DMS53 treated with DMSO at 0.1 percent for 48 hours (cell line): ENCODE results near the gene ARID5B.

ENCODE experiments used
- DNase-seq: peaks from one replicate; lab custom pipeline; 2025; ENCODE audit not compliant: unreplicated experiment; lab: John Stamatoyannopoulos, UW

ARID5B gene

DNA sequence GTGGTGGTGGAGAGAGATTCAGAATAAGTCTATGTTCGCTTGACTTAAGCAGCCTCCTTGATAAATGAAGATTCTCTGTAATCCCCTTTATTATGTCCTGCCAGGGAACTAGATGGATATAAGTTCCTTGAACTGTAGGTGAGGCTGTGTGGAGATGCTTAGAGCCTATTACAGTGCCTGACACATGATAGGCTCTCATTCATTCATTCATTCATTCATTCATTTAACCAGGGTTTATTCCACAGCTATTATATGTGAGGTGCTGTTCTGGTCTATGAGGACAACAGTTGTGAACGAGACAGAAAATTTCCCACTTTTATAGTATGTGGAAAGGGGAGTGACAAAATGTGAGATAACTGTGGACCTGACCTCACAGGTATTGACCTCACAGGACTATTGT lies 105.6 kb downstream of the ARID5B start:
- DNase-seq: no peak

DNA sequence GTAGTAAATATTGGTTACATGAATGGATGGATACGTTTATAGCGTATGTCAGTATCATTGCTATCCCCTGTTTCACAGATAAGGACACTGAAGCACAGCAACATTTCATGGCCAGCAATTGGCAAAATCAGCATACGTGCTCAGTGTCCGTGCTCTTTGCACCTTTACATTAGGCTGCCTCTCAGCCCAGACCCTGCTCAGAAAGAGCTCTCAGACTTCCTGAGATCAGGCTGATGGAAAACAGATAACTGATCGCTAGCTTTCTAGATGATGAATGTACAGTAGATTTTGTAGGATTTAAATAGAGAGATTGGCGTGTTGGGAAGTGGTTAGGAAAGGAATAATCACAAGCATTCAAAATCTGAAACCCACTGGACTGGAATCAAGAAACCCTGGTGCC lies 106.7 kb downstream of the ARID5B start:
- no peak for DNase-seq

DNA sequence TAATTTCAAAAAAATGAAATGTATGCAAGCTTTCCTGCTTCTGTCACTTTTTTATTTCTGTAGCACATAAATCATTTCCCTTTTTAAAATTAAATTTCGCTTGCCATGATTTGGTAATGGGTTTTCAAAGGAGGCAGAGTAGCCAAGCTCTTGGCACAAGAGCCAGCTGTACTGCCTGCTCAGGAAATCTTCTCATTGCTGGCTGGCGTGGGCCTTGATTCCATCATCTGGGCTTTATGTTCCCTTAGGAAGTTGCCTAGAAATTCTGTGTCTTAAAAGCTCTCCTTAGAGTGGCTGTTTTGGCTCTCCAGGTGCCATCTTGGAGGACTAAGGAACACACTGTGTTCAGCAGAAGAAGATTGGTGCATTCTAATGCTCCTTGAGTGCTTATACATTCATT lies 107.4 kb downstream of the ARID5B start:
- no peak for DNase-seq

DNA sequence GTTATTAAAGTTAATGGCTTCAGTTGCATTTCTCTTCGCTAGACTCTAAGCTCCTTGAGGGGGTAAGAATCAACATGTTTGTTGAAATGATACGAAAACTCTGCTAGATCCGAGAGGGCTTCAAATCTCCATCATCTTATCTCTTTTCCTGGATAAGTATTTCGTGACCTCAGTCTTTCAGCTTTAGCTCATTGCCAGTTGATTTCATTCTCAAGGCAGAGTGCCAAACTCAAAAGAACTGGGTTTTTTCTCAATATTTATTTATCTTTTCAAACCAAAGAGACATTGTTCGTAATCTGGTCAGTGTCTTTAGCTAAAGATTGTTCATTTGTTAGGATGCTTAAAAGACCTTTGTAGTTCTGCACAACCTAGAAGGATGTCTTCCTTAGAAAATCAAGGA lies 108.9 kb downstream of the ARID5B start:
- no peak for DNase-seq

DNA sequence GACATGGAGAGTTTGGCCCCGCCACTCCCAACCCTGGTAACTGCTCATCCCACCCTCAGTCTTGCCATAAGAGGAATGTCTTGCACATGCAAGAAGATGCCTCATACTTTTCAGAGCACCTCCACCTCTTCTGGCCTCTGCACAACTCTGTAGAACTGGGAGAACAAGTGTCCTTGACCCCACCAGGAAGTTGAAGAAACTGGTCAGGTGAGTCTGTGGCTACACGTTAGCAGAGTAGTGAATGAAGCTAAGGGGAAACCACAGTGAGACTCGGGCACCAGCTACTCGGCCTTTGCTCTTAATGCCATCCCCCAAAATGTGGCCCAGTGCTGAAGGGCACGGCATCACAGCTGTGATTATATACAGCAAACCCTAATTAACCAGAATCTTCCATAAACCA lies 110.1 kb downstream of the ARID5B start:
- peak; percentile 52 for DNase-seq

DNA sequence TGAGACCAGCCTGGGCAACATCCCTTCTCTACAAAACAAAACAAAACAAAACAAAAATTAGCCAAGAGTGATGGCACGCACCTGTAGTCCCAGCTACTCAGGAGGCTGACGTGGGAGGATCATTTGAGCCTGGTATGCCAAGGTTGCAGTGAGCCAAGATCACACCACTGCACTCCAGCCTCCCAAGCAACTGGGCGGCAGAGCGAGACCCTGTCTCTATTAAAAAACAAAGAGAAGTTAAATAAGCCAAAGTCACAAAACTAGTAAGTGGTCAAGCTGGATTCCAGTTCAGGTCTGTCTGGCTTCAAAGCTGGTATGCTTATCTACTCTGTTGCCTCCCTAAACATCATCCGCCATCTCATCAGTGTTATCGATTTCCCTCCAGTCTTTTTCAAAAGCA lies 110.8 kb downstream of the ARID5B start:
- DNase-seq: no peak

DNA sequence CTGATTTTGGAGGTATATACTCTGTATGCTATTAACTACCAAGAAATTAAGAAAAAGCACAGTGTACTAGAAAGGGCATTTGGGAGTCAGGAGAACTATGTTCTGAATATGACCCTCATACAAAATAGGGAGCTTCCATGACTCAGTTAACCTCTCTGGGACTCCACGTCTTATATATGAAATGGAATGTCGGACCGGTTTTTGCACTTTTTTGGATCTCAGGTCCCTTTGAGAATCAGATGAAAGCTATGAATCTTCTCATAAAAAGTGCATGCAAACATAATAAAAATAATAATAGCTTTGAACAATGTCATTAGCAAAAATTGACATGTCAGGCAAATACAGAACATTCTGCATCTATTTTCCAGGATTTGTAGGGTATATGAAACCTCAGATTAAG lies 113.0 kb downstream of the ARID5B start:
- no peak for DNase-seq

DNA sequence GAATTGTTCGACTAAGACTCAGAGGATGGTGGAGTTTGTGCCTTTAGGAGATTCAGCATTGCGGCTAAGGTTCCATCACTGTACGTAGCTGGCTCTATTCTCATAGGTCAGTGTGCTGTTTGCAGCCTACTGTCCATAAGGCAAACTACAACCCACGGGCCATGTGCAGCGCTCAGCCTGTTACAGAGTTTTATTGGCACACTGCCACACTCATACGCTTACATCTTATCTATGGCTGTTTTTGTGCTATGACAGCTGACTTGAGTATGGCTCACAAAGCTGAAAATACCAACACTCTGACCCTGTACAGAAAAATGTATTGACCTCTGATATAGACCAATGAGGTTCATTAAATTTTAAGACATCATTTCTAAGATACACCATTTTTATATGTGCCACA lies 114.5 kb downstream of the ARID5B start:
- DNase-seq: no peak

DNA sequence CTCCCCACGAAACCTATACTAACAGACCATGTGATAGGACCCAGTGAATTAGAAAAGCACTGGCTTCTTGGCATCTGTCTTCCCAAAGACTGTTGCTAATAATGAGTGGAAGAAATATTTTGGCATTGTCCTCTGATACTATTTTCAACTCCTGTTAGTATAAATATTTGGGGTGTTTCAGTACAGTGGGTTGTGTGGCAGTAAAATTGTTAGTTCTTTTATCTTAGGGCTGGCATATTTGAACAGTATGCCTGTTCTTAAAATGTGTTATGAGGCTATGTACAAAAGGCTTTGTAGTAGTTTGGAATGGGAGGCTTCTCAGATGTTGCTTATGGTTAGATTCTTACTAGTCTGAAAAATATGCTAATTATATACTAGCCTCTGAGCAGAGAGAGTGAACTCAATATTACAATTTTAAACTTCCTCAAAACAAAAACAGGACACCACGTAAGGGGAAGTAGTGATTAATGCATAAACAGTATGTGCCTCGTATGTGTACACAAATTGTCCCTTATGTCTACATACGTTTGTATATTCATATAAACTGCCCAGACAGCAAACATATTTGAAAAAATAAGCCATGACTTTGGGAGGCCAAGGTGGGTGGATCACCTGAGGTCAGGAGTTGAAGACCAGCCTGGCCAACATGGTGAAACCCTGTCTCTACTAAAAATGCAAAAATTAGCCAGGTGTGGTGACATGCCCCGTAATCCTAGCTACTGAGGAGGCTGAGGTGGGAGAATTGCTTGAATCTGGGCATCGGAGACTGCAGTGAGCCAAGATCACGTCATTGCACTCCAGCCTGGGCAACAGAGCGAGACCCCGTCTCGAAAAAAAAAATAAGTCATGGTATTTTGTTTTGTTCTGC lies 115.4 kb downstream of the ARID5B start:
- DNase-seq: no peak

DNA sequence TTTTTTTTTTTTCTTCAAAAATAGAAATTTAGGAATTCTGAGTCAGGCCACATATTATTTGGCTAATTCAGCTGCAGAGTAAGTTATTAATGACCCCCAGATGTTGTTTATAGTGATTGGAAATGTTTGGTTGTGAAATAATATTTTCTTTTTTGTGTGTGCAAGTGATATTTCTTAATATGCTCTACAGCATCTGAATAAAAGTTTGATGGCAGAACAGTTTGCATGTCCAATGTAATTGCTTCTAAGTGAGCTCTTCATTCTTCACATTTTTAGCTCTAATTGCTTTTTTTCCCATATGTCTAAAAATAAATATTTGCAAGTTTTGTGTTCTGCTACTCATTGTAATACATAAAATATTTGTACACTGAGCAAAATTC lies 116.0 kb downstream of the ARID5B start:
- no peak for DNase-seq

DNA sequence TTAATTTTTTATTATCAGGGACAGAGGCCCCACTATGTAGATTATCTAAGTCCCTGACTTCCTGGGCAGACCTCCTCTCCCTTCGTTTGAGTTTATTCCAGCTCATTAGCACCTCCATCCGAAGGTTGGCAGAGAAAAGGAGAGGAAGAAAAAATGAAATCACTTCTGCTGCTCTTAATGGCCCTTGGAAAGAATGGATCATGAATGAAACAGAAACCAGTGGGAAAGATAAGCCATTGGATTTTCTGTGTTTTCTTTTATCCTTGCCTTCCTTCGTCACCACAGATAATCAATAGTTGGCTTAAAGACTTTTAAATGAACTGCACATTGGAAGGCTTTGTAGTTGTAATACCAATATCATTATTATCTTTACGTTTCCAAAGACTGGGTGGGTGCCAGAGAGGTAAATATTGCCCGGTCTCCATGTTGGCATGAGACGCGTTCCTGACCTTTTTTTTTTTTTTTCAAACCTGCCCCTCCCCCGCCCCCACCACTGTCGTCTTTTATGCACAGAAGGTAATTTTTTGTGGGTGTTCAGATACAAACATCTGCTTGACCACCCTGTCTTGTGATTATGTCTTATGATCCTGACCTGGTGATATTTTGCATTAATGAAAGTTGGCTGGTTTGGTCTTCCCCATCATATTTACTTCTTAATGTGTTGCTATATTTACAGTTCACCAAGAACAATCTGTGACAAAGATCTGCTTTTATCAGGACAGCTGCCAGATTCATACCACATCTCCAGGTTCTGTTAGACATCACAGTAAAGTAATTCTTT lies 116.8 kb downstream of the ARID5B start:
- DNase-seq: no peak

DNA sequence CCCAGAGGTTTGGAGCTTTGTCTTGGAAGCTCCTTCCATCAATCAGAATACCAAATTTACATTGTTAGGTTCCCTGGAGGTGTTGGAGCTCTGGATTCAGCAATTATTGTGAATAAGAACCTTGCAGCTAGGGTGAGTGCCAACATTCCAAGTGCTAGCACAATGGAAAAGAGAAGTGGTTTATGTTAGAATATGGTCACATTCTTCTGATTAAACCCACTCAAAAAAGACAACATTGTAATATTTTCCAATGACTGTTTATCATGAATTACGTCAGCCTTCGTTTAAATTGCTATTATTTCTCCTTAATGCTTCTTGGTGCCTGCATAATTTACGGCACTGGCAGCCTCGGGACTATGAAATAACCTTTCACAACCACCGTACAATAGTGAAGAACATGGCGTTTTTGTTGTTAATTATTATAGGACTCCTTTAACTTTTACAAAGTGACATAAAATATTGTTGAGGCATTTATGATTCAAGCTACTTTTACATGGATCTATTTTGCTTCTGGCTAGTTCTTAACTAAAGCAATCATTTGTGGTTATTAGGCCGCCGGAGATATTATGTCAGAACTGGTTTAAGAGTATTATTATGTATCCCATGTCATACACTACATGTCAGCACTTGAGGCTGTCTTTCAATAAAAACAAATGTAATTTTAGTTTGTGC lies 117.7 kb downstream of the ARID5B start:
- no peak for DNase-seq

DNA sequence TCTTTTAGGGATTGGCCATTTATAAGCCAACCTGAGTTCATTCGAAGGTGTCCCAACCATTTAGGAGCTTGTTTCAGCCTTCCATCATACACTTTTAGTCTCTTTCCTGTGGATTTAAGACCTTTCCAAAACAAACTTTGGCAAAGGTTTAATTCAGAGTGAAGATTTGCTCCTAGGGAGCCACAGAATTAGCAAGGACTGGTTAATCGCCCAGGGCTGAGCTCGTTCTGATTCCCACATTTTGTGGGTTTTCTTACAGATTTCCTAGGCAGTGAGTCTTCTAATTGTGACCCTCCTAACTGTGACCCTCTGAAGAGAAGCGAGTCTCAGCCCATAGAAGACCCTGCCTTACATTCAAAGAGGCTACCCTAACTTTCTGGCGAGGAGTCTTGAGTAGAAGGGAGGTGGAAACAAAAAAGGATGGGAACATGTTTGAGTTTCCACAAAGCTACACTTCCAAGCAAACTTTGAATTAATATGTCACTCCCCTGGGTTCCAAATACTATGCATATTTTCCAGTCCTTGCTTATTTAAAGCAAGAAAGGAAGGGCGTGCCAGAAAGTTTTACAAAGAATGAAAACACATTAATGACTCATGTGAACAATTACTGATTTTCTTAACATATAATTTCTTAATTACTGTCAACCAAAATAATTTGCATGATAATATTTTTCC lies 118.3 kb downstream of the ARID5B start:
- no peak for DNase-seq

DNA sequence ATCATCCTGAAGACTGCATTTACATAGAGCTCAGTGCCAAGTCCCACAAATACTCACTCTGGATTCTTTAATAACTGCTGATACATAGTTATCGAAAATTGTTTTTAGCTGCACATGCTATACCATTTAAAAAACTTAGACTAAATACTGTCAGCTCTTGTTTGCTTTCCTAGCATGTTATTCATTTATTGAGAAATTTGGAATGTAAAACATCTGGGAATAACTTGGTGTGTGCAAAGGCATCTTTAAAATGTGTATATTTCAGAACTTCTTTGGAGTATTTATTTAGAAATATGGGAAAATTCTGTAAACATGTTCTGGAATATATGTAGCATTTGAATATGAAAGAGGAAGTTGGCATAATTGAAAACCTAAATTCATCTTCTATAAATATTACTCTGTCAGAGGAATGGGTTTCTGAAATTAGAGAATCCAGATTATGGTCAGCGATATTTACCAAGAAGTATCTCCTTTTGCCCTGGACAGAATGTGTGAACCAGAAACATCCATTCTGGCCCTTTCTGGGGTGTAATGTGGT lies 119.7 kb downstream of the ARID5B start:
- no peak for DNase-seq

DNA sequence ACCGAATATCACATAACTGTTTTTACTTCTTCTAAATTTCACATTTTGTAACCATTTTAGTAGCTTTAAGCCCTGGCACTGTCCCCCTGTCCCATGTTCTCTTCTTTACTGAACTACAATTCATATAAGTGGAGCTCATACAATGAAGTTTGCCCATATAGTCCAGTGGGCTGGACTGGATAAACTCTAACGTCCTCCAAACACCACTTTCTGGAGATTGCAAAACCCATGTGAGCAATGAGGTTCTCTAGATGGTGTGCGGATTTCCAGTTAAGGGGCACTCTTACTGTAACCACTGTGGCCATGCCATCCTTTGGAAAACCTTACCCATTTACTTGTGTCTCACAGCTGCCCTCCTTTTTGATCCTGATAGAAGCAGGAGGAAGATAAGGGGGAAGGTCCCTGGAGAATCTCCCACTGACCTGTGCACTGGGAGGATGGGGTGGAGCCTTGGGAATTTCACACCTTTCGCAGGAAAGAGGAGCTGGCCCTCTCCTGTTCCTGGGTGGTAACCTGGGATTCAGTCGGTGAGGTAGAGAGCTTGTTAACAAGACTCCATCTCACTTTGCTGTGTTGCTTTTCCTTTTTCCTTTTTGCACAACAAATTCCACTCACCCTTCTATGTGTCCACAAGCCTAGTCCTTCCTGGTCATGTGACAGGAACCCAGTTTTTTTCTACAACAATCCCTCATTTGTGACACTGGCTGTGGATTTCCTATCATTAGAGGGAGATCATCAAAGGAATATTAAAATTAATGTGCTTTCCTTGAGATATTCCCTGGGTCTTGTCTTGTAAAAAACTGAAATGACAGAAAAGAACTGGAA lies 120.7 kb downstream of the ARID5B start:
- no peak for DNase-seq

DNA sequence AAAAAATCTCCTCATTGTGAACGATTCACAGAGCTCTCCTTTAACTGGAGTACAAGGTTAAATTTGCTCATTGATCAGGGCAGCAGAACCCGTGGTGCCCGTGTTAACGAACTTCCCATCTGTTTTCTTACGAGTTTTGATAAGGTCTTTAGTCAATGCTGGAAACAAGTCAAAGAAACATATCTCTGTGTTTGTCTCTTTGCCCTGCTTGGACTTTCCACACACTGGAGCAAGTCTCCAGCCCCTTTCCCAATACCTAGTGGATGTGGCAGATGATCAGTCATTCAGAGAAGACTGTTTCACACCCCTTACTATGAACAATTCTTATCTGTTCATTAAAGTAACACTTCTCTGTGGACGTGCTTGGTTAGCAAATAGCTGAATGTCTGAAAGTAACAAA lies 121.3 kb downstream of the ARID5B start:
- DNase-seq: no peak

DNA sequence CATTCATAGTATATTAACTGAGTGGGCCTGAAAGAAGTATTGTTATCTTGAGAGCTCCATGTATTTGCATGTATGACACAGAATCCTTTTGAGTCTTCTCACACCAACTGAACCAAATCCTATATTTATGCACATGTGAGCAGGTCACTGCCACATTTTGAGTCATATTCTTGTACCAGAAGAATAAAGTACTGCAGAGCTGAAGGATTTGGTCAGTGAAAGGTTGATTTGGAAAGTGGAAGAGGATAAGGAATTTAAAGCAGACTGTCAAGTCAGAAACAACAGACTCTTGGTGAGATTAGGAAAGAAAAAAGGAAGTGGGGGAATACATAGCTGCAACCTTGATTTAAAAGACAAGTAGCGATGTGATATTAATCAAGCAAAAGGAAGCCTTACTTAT lies 121.8 kb downstream of the ARID5B start:
- no peak for DNase-seq

DNA sequence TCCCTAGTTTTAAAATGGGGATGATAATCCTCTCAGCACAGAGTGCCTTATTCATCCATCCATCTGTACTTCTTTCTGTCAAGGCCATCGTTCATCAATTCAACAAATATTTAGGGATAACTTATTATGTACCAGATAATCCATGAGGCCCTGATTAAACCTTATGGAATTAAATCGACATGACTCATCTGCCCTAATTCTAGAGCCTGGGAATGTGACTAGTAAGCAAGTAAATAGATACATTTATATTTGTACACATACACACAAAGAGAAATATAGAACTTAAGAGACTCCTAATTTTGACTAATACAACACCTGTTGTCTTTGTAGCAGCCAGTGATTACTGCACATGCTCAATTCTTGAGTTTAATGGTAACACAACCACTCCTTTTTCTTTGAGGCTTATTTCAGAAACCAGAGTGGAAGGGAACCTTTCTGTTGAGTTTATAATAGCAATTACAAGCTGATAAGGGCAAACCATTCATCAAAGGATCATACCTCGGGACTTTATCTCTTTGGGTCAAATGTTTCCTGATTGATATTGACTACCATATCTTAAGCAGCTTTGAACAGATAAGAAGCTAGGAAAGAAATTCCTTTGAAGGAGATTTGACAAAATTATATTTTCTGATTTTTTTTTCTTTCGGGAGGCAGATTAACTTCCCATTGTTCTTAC lies 122.7 kb downstream of the ARID5B start:
- DNase-seq: no peak

DNA sequence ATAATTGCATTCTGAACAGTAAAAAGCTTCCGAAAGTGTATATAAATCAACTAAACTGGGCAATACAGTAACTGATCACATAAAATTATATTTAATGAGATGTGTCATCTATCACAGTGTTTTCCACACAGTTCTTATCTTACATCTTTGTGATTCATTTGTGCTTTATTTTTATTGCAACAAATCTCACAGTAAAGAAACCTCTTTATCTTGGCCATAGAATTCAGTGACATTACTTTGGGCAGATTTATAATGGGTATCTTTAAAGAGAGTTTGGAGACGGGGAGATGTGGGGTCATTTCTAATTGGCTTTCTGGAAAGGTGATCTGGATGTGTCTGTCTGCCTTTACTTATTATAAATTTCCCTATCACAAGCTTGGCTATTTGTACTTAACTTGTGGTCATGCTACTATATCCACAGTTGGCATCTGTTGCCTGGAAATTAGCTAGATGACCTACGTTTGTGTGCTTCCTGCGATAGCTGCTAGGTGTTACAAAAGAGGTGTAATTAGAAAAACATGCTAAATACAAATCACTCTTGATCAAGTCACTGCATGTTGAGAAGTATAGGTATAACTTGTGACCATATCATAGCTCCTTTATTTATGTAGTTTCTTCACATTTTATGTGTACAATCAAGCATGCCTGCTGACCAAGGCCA lies 123.8 kb downstream of the ARID5B start:
- DNase-seq: no peak
